Caco-2 (cell line): ENCODE data around the gene RNF175. TPM values are rescaled to one million over a fixed set of nuclear protein-coding genes. Genes with fewer than 3 reads are reported as not detected.

Experiments used
- BruUV-seq: library from RNA; stranded (reverse); fragments of 400-500 nt; replicated peaks from 2 replicates; lab custom pipeline; 2021; lab: Mats Ljungman, UMichigan
- CTCF ChIA-PET: fragments of 300-600 bp; sonication (Branson Sonifier 250); formaldehyde crosslinking; loops from one replicate; lab custom pipeline; 2022; ENCODE audit warnings: antibody characterized with exemption; lab: Charles Lee
- POLR2A ChIA-PET: fragments of 300-600 bp; sonication (Branson Sonifier 250); formaldehyde crosslinking; loops from one replicate; lab custom pipeline; 2022; ENCODE audit warnings: antibody characterized with exemption; lab: Charles Lee
- DNase-seq, 2 experiments: peaks; one replicate each; pipeline versions ENCODE4 v3.0.0 to v3.0.0-alpha.2; 2020 to 2022
- H3K27me3 ChIP-seq: replicated peaks from 2 replicates; pipeline ENCODE4 v1.6.0; 2011; ENCODE audit warnings: low read length; ENCODE audit not compliant: control insufficient read depth, insufficient read depth
- H3K36me3 ChIP-seq: 2 replicates; pipeline ENCODE4 v1.5.1; 2011; ENCODE audit warnings: low read length; ENCODE audit not compliant: control insufficient read depth, insufficient read depth
- H3K4me1 ChIP-seq: fragments of 250-450 bp; sonication (Bioruptor Pico); 2 replicates; pipeline ENCODE4 v1.5.1; 2020; ENCODE audit warnings: mild to moderate bottlenecking
- H3K4me3 ChIP-seq: 2 replicates; pipeline ENCODE4 v1.5.1; 2011; ENCODE audit warnings: low read depth, mild to moderate bottlenecking, control low read depth, low read length
- H3K9me3 ChIP-seq: fragments of 250-450 bp; sonication (Bioruptor Pico); 2 replicates; pipeline ENCODE4 v1.5.1; 2020; ENCODE audit warnings: mild to moderate bottlenecking, moderate library complexity
- H3K27ac Mint-ChIP-seq: one replicate; pipeline ENCODE4 v1.8.0; 2022; ENCODE audit warnings: mixed read lengths; ENCODE audit not compliant: unreplicated experiment
- H3K27me3 Mint-ChIP-seq: one replicate; pipeline ENCODE4 v1.8.0; 2022; ENCODE audit warnings: mixed read lengths; ENCODE audit not compliant: insufficient read depth, unreplicated experiment
- H3K36me3 Mint-ChIP-seq: one replicate; pipeline ENCODE4 v1.8.0; 2022; ENCODE audit warnings: mild to moderate bottlenecking, mixed read lengths; ENCODE audit not compliant: insufficient read depth, unreplicated experiment
- H3K4me1 Mint-ChIP-seq: one replicate; pipeline ENCODE4 v1.8.0; 2022; ENCODE audit warnings: low read depth, mixed read lengths; ENCODE audit not compliant: unreplicated experiment
- H3K4me3 Mint-ChIP-seq: one replicate; pipeline ENCODE4 v1.8.0; 2022; ENCODE audit warnings: mild to moderate bottlenecking, moderate library complexity, mixed read lengths; ENCODE audit not compliant: unreplicated experiment
- H3K9me3 Mint-ChIP-seq: one replicate; pipeline ENCODE4 v1.8.0; 2022; ENCODE audit warnings: mixed read lengths; ENCODE audit not compliant: unreplicated experiment
- CTCF ChIP-seq, 2 experiments: fragments of 200-600 bp in 1 of 2; IDR thresholded peaks; 1 replicate in 1 of 2; 2 replicates in 1 of 2; pipeline versions ENCODE4 v1.5.1 to v1.8.0; 2011 to 2022; ENCODE audit warnings: antibody characterized with exemption in 1 of 2, control low read depth in 1 of 2, inconsistent platforms in 1 of 2, low read depth in 1 of 2, low read length in 1 of 2, mild to moderate bottlenecking in 1 of 2, moderate library complexity in 1 of 2; ENCODE audit not compliant: insufficient read depth in 1 of 2, severe bottlenecking in 1 of 2, unreplicated experiment in 1 of 2
- intact Hi-C: fragments of 100-400 bp; cut with micrococcal nuclease; formaldehyde crosslinking; loops from one replicate; pipeline ENCODE4 v1.10.0; 2022; ENCODE audit not compliant: unreplicated experiment
- total RNA-seq: library from RNA; stranded (reverse); gene quantifications from 2 replicates; pipeline ENCODE4 v1.2.3, GENCODE V29; 2022

Gene RNF175
- total RNA-seq, 1 experiment from 2014 or later = not detected

- DNase-seq = no peak
- intact Hi-C loops = no loop called here
- Histone ChIP-seq H3K4me1 (no peaks in the 10 kb centered on the region), H3K9me3 (no peaks in the 10 kb centered on the region), H3K36me3 (no peaks in the 10 kb centered on the region), H3K27me3 (no peaks in the 10 kb centered on the region), H3K4me3 (no peak overlapping the region)
- BruUV-seq = no TSS peak
- POLR2A ChIA-PET = no interaction called here
- H3K4me1 Mint-ChIP-seq = no peaks in the 10 kb centered on the region
- H3K9me3 Mint-ChIP-seq = no peaks in the 10 kb centered on the region
- CTCF ChIA-PET = no interaction called here
- TF ChIP-seq CTCF (IDR thresholded peaks at IDR 0.05; ENCODE audit: insufficient read depth in 1 of 2, low read depth in 1 of 2, low read length in 1 of 2, severe bottlenecking in 1 of 2, unreplicated experiment in 1 of 2) = no peak
- no peak overlapping the region for H3K27ac Mint-ChIP-seq
- H3K4me3 Mint-ChIP-seq = no peak overlapping the region
- no peaks in the 10 kb centered on the region for H3K36me3 Mint-ChIP-seq
- H3K27me3 Mint-ChIP-seq = peaks cover 5% of the 10 kb centered on the region
These were observed 6.9 kb upstream of the RNF175 start for GRCh38 chr4:153766758-153767157.

- Histone ChIP-seq H3K27me3 (no peaks in the 10 kb centered on the region), H3K9me3 (no peaks in the 10 kb centered on the region), H3K4me1 (no peaks in the 10 kb centered on the region), H3K4me3 (no peak overlapping the region), H3K36me3 (no peaks in the 10 kb centered on the region)
- no peak overlapping the region for H3K27ac Mint-ChIP-seq
- intact Hi-C loops = no loop called here
- no peaks in the 10 kb centered on the region for H3K4me1 Mint-ChIP-seq
- ChIA-PET POLR2A (no interaction called here), CTCF (no interaction called here)
- no peak for TF ChIP-seq CTCF (IDR thresholded peaks at IDR 0.05; ENCODE audit: insufficient read depth in 1 of 2, low read depth in 1 of 2, low read length in 1 of 2, severe bottlenecking in 1 of 2, unreplicated experiment in 1 of 2)
- no TSS peak for BruUV-seq
- DNase-seq = no peak
- H3K4me3 Mint-ChIP-seq = no peak overlapping the region
- H3K27me3 Mint-ChIP-seq = peaks cover 2% of the 10 kb centered on the region
- no peaks in the 10 kb centered on the region for H3K9me3 Mint-ChIP-seq
- H3K36me3 Mint-ChIP-seq = no peaks in the 10 kb centered on the region
These were observed 6.1 kb upstream of the RNF175 start for GRCh38 chr4:153765894-153766293.

- no peaks in the 10 kb centered on the region for H3K27me3 Mint-ChIP-seq
- no peaks in the 10 kb centered on the region for H3K9me3 Mint-ChIP-seq
- H3K36me3 Mint-ChIP-seq = no peaks in the 10 kb centered on the region
- POLR2A ChIA-PET = no interaction called here
- BruUV-seq = no TSS peak
- intact Hi-C loops = no loop called here
- H3K4me1 Mint-ChIP-seq = no peaks in the 10 kb centered on the region
- no peak overlapping the region for H3K4me3 ChIP-seq
- no peaks in the 10 kb centered on the region for H3K27me3 ChIP-seq
- no peak overlapping the region for H3K4me3 Mint-ChIP-seq
- H3K4me1 ChIP-seq = no peaks in the 10 kb centered on the region
- no peak for DNase-seq
- no peak for TF ChIP-seq CTCF (IDR thresholded peaks at IDR 0.05; ENCODE audit: insufficient read depth in 1 of 2, low read depth in 1 of 2, low read length in 1 of 2, severe bottlenecking in 1 of 2, unreplicated experiment in 1 of 2)
- no peaks in the 10 kb centered on the region for H3K36me3 ChIP-seq
- no peak overlapping the region for H3K27ac Mint-ChIP-seq
- no peaks in the 10 kb centered on the region for H3K9me3 ChIP-seq
- CTCF ChIA-PET = no interaction called here
These were observed 5.0 kb upstream of the RNF175 start for GRCh38 chr4:153764601-153765368.
